CD4-positive, alpha-beta T cell treated with Interleukin-17A for 1 hour (primary cell): ENCODE results near the gene GRIPAP1.
"Not testable (repeated sequence)": the region's sequence is repeated elsewhere in the genome, so short reads cannot be mapped to it uniquely, and the experiment has no call there.

Source experiments
- DNase-seq: peaks from one replicate; pipeline ENCODE4 v3.0.0-alpha.2; 2020

GRIPAP1 gene

GRCh38 chrX:48997455-48997854 is 4.6 kb downstream of the GRIPAP1 start:
- DNase-seq = no peak

GRCh38 chrX:48996969-48997368 is 5.1 kb downstream of the GRIPAP1 start:
- DNase-seq = no peak

GRCh38 chrX:48992341-48992740 is 9.7 kb downstream of the GRIPAP1 start:
- no peak for DNase-seq

- no peak for DNase-seq
Observed at GRCh38 chrX:48989483-48989882, 12.6 kb downstream of the GRIPAP1 start.

- DNase-seq = no peak
Observed at GRCh38 chrX:48983896-48984295, 18.2 kb downstream of the GRIPAP1 start.

- no peak for DNase-seq
Observed at GRCh38 chrX:48983081-48983480, 19.0 kb downstream of the GRIPAP1 start.

- no peak for DNase-seq
Observed at GRCh38 chrX:48981178-48981577, 20.9 kb downstream of the GRIPAP1 start.

GRCh38 chrX:48980341-48980740 is 21.7 kb downstream of the GRIPAP1 start:
- not testable (repeated sequence) for DNase-seq

GRCh38 chrX:48978226-48978625 is 23.8 kb downstream of the GRIPAP1 start:
- DNase-seq = no peak

- DNase-seq = no peak
Observed at GRCh38 chrX:48976086-48976485, 26.0 kb downstream of the GRIPAP1 start.

- DNase-seq = no peak
Observed at GRCh38 chrX:48975541-48975940, 26.5 kb downstream of the GRIPAP1 start.

- no peak for DNase-seq
Observed at GRCh38 chrX:48975041-48975440, 27.0 kb downstream of the GRIPAP1 start.

GRCh38 chrX:48974574-48974973 is 27.5 kb downstream of the GRIPAP1 start:
- DNase-seq = no peak

GRCh38 chrX:48974033-48974432 is 28.0 kb downstream of the GRIPAP1 start:
- DNase-seq = no peak

GRCh38 chrX:48972220-48973164 is 29.6 kb downstream of the GRIPAP1 start:
- peak; percentile 48 for DNase-seq

- no peak for DNase-seq
Observed at GRCh38 chrX:48971249-48972219, 30.5 kb downstream of the GRIPAP1 start, which contains the start of gene KCND1. Gene KCND1, minus strand, starts transcription at chrX:48971844. Its CDS starts 1,573 bp downstream, at chrX:48970271.

GRCh38 chrX:48969471-48969870 is 32.6 kb downstream of the GRIPAP1 start:
- DNase-seq = no peak

GRCh38 chrX:48968377-48968776 is 33.7 kb downstream of the GRIPAP1 start:
- no peak for DNase-seq

- DNase-seq = no peak
Observed at GRCh38 chrX:48966796-48967579, 35.1 kb downstream of the GRIPAP1 start.

- no peak for DNase-seq
Observed at GRCh38 chrX:48965959-48966358, 36.1 kb downstream of the GRIPAP1 start.

- no peak for DNase-seq
Observed at GRCh38 chrX:48961585-48962091, 40.4 kb downstream of the GRIPAP1 start.

- no peak for DNase-seq
Observed at GRCh38 chrX:48960291-48960690, 41.8 kb downstream of the GRIPAP1 start.
